ENCODE data around the gene SIGLEC5.

The SIGLEC5 gene

GRCh38 chr19:51628153-51628939 lies 1.9 kb downstream of the SIGLEC5 start:
- DNase-seq = no peak

- DNase-seq = no peak
Measured at GRCh38 chr19:51627491-51628138, 2.6 kb downstream of the SIGLEC5 start.

GRCh38 chr19:51626675-51627074 lies 3.5 kb downstream of the SIGLEC5 start:
- DNase-seq = no peak

- DNase-seq = no peak
Measured at GRCh38 chr19:51621178-51621577, 9.0 kb downstream of the SIGLEC5 start.

GRCh38 chr19:51615991-51616390 lies 14.2 kb downstream of the SIGLEC5 start:
- DNase-seq = no peak

- DNase-seq = no peak
Measured at GRCh38 chr19:51614789-51615188, 15.4 kb downstream of the SIGLEC5 start.

GRCh38 chr19:51610576-51610975 lies 19.6 kb downstream of the SIGLEC5 start:
- no peak for DNase-seq

- peak in 34 of 58 donors; percentile 1 to 62 (median 10) for DNase-seq
Measured at GRCh38 chr19:51607920-51608562, 22.2 kb downstream of the SIGLEC5 start.

GRCh38 chr19:51607077-51607476 lies 23.1 kb downstream of the SIGLEC5 start:
- DNase-seq = no peak

GRCh38 chr19:51602189-51602854 lies 27.9 kb downstream of the SIGLEC5 start:
- no peak for DNase-seq

- DNase-seq = no peak
Measured at GRCh38 chr19:51600940-51601580, 29.1 kb downstream of the SIGLEC5 start.

GRCh38 chr19:51599084-51599483 lies 31.1 kb downstream of the SIGLEC5 start:
- DNase-seq = no peak

GRCh38 chr19:51598159-51598915 lies 31.9 kb downstream of the SIGLEC5 start:
- DNase-seq = no peak

- DNase-seq = no peak
Measured at GRCh38 chr19:51595190-51596175, 34.7 kb downstream of the SIGLEC5 start.

- peak in 2 of 58 donors; percentile 51 for DNase-seq
Measured at GRCh38 chr19:51594774-51595109, 35.5 kb downstream of the SIGLEC5 start.

- DNase-seq = peak; percentile 84 to 100 (median 97)
Measured at GRCh38 chr19:51593969-51594773, 36.0 kb downstream of the SIGLEC5 start.

GRCh38 chr19:51593138-51593890 lies 36.9 kb downstream of the SIGLEC5 start:
- DNase-seq = peak in 1 of 58 donors; percentile 1

- no peak for DNase-seq
Measured at GRCh38 chr19:51592521-51592920, 37.7 kb downstream of the SIGLEC5 start.
